Naive thymus-derived CD4-positive, alpha-beta T cell (primary cell): ENCODE data around the gene CDKAL1. TPM values are rescaled to one million over a fixed set of nuclear protein-coding genes. Genes with fewer than 3 reads are reported as not detected.

ENCODE experiments used
- ATAC-seq: fragments of 150-1000 bp; cut with Tn5 transposase; 2 replicates; pipeline ENCODE4 v1.10.0; 2021; ENCODE audit warnings: mild to moderate bottlenecking, moderate library complexity
- CTCF ChIA-PET: fragments of 350-600 bp; sonication (Branson Sonifier 250); formaldehyde crosslinking; loops from one replicate; lab custom pipeline; 2021; ENCODE audit warnings: antibody characterized with exemption; lab: Charles Lee
- POLR2A ChIA-PET: fragments of 350-600 bp; sonication (Branson Sonifier 250); formaldehyde crosslinking; loops from one replicate; lab custom pipeline; 2021; ENCODE audit warnings: antibody characterized with exemption, inconsistent platforms; lab: Charles Lee
- DNase-seq, 9 donors: peaks; one replicate each; pipeline versions ENCODE4 v3.0.0 to v3.0.0-alpha.2; 2020 to 2022; ENCODE audit warnings: mixed read lengths in 1 of 9
- H3K27ac ChIP-seq: one replicate; pipeline ENCODE4 v1.7.0; 2013; ENCODE audit warnings: mild to moderate bottlenecking, low read depth, low read length, moderate library complexity
- H3K27me3 ChIP-seq, 2 donors: one replicate each; pipeline ENCODE4 v1.7.0; 2013; ENCODE audit warnings: low read length in 2 of 2, mild to moderate bottlenecking in 2 of 2, moderate library complexity in 2 of 2; ENCODE audit not compliant: control insufficient read depth in 2 of 2, insufficient read depth in 2 of 2
- H3K36me3 ChIP-seq, 3 experiments: 1 replicate in 2 of 3; 2 replicates in 1 of 3; pipeline ENCODE4 v1.7.0; 2013; ENCODE audit warnings: low read length in 3 of 3, mild to moderate bottlenecking in 3 of 3, moderate library complexity in 1 of 3; ENCODE audit not compliant: insufficient read depth in 3 of 3, control insufficient read depth in 2 of 3
- H3K4me1 ChIP-seq, 2 donors: one replicate each; pipeline ENCODE4 v1.7.0; 2013; ENCODE audit warnings: low read length in 2 of 2, mild to moderate bottlenecking in 2 of 2, moderate library complexity in 1 of 2; ENCODE audit not compliant: control insufficient read depth in 2 of 2, insufficient read depth in 2 of 2
- H3K4me3 ChIP-seq: 2 replicates; pipeline ENCODE4 v1.7.0; 2013; ENCODE audit warnings: mild to moderate bottlenecking, low read length
- H3K9me3 ChIP-seq, 3 experiments: 1 replicate in 2 of 3; 2 replicates in 1 of 3; pipeline ENCODE4 v1.7.0; 2013; ENCODE audit warnings: low read length in 3 of 3; ENCODE audit not compliant: control insufficient read depth in 2 of 3
- H3K27ac Mint-ChIP-seq, 9 donors: one replicate each; pipeline ENCODE4 v1.8.0; 2020 to 2022; ENCODE audit warnings: mixed read lengths in 9 of 9, mild to moderate bottlenecking in 8 of 9, moderate library complexity in 5 of 9, inconsistent platforms in 2 of 9
- H3K27me3 Mint-ChIP-seq, 5 donors: one replicate each; pipeline ENCODE4 v1.8.0; 2021 to 2022; ENCODE audit warnings: mixed read lengths in 5 of 5, mild to moderate bottlenecking in 1 of 5
- H3K36me3 Mint-ChIP-seq, 5 donors: one replicate each; pipeline ENCODE4 v1.8.0; 2020 to 2022; ENCODE audit warnings: mixed read lengths in 5 of 5, mild to moderate bottlenecking in 3 of 5, inconsistent platforms in 1 of 5
- H3K4me1 Mint-ChIP-seq, 7 donors: one replicate each; pipeline ENCODE4 v1.8.0; 2020 to 2022; ENCODE audit warnings: mixed read lengths in 7 of 7, mild to moderate bottlenecking in 3 of 7, inconsistent platforms in 1 of 7
- H3K4me3 Mint-ChIP-seq, 10 donors: one replicate each; pipeline ENCODE4 v1.8.0; 2020 to 2022; ENCODE audit warnings: mild to moderate bottlenecking in 10 of 10, mixed read lengths in 10 of 10, moderate library complexity in 6 of 10, inconsistent platforms in 2 of 10
- H3K9me3 Mint-ChIP-seq, 11 donors: one replicate each; pipeline ENCODE4 v1.8.0; 2020 to 2022; ENCODE audit warnings: mixed read lengths in 11 of 11, mild to moderate bottlenecking in 4 of 11, inconsistent platforms in 1 of 11, moderate library complexity in 1 of 11
- intact Hi-C, 2 donors: fragments of 100-400 bp; cut with micrococcal nuclease; formaldehyde crosslinking; loops; one replicate each; pipeline ENCODE4 v1.15.1; 2023
- polyA plus RNA-seq, 2 donors: library from polyadenylated mRNA; unstranded; fragments of 300-500 nt; fragmentation: Illumina TruSeq; gene quantifications; one replicate each; pipeline ENCODE4 v1.2.3, GENCODE V29; 2021
- total RNA-seq, 6 experiments: library from RNA in 5 of 6; stranded (reverse) in 5 of 6; gene quantifications; 1 replicate in 5 of 6; 2 replicates in 1 of 6; pipeline ENCODE4 v1.2.3 and lab custom pipeline; 2021 to 2026

Gene CDKAL1
- total and polyA plus RNA-seq, 7 experiments from 2014 or later, result 23.6 to 35.8 (median 29.8) TPM

DNA sequence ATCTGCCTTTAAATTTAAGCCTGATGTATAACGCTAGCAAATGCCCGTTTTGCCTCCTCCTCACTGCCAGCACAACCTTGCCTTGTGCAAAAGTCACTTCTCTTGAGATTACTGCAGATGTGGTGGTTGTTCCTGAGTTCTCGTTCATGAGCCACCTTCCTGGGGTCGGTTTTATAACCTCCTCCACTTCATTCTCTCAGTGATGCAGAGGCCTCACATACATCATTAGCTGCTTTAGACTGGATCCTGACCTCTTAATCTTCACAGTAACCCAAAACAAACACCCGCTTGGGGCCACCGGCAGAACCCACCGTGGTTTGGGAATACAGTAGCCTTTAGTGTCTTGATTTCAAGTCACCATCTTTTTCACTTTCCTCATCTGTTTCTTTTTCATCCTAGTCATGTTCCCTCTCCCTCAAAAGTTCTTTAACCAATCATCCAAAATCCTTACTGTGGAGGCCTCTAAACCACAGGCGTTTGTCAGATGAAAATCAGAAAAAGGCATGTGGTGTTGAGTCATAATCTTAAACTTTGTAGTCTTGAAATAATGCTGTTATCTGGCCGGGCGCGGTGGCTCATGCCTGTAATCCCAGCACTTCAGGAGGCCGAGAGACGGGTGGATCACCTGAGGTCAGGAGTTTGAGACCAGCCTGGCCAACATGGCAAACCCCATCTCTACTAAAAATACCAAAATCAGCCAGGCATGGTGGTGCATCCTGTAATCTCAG, 629.0 kb downstream of the CDKAL1 start:
- ChIA-PET CTCF (no interaction called here), POLR2A (no interaction called here)
- Histone ChIP-seq H3K27ac (no peak overlapping the region), H3K9me3 (no peaks in the 10 kb centered on the region), H3K27me3 (no peaks in the 10 kb centered on the region), H3K4me3 (no peak overlapping the region), H3K4me1 (no peaks in the 10 kb centered on the region), H3K36me3 (no peaks in the 10 kb centered on the region)
- no peaks in the 10 kb centered on the region for H3K27me3 Mint-ChIP-seq
- H3K4me3 Mint-ChIP-seq, result no peak overlapping the region
- peaks cover 0 to 4% (median 0%) of the 10 kb centered on the region in 11 donors for H3K9me3 Mint-ChIP-seq
- peak overlapping the region in 1 of 9 donors; percentile 58 for H3K27ac Mint-ChIP-seq
- H3K36me3 Mint-ChIP-seq, result peaks cover 4 to 57% (median 14%) of the 10 kb centered on the region in 5 donors
- peaks cover 12 to 37% (median 16%) of the 10 kb centered on the region in 7 donors for H3K4me1 Mint-ChIP-seq
- intact Hi-C loops, result loop anchor here in 1 of 2 donors (10.0 kb wide), 1 partner anchor 598 kb away; no protein-coding TSS in a partner anchor
- DNase-seq, result no peak
- no peak for ATAC-seq

DNA sequence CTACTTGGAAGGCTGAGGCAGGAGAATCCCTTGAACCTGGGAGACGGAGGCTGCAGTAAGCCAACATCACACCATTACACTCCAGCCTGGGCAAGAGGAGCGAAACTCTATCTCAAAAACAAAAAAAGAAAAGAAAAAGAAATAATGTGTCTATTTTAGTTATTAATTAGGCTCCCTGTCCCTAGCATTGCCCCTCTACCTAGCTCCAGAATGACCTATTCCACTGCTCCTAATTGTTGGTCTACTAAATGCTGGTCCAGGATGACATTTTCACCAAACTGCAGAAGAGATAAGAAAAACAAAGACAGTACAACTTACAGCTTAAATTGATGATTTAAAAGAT, 629.6 kb downstream of the CDKAL1 start:
- Histone ChIP-seq H3K36me3 (no peaks in the 10 kb centered on the region), H3K27me3 (no peaks in the 10 kb centered on the region), H3K9me3 (no peaks in the 10 kb centered on the region), H3K4me1 (no peaks in the 10 kb centered on the region), H3K4me3 (no peak overlapping the region), H3K27ac (no peak overlapping the region)
- ChIA-PET CTCF (no interaction called here), POLR2A (no interaction called here)
- Mint-ChIP-seq H3K27ac (peak overlapping the region in 1 of 9 donors; percentile 53), H3K4me3 (no peak overlapping the region), H3K27me3 (no peaks in the 10 kb centered on the region), H3K4me1 (peaks cover 12 to 37% (median 16%) of the 10 kb centered on the region in 7 donors), H3K36me3 (peaks cover 4 to 61% (median 19%) of the 10 kb centered on the region in 5 donors), H3K9me3 (peaks cover 0 to 4% (median 0%) of the 10 kb centered on the region in 11 donors)
- ATAC-seq (no peak), DNase-seq (no peak)
- intact Hi-C loops, result loop anchor here in 1 of 2 donors (10.0 kb wide), 1 partner anchor 599 kb away; no protein-coding TSS in a partner anchor

DNA sequence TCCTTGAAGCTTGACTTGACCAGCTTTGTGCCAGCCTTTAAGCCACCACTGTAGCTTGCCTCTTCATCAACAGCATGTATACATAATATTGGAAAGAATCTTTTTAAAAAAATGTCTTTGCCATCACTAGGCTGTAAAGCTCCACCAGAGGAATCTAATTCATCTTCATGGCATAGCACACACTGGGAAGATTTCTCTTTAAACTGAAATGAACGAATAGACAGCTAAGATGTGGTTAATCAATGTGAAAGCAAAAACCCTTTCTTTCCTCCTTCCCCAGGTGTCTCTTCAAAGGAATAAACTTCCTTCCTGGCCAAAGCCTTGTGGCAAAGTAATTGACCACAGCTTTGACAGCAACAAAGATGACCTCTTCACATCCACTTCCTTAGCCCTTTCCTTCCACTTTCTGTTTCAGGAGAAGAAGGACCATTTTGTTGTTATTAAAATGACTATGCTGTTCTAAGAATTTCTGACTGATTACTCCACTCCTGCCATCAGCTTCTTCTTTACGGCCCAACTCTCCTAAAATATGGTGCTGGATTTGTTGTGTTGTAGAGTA, 630.6 kb downstream of the CDKAL1 start:
- no peaks in the 10 kb centered on the region for H3K27me3 Mint-ChIP-seq
- ChIA-PET CTCF (no interaction called here), POLR2A (no interaction called here)
- peaks cover 0 to 4% (median 0%) of the 10 kb centered on the region in 11 donors for H3K9me3 Mint-ChIP-seq
- Histone ChIP-seq H3K27me3 (no peaks in the 10 kb centered on the region), H3K36me3 (no peaks in the 10 kb centered on the region), H3K9me3 (no peaks in the 10 kb centered on the region), H3K4me3 (no peak overlapping the region), H3K4me1 (no peaks in the 10 kb centered on the region), H3K27ac (no peak overlapping the region)
- H3K4me1 Mint-ChIP-seq, result peaks cover 12 to 37% (median 16%) of the 10 kb centered on the region in 7 donors
- peak overlapping the region in 3 of 9 donors; percentile 4 to 58 (median 20) for H3K27ac Mint-ChIP-seq
- DNase-seq (no peak), ATAC-seq (no peak)
- H3K36me3 Mint-ChIP-seq, result peaks cover 4 to 63% (median 26%) of the 10 kb centered on the region in 5 donors
- H3K4me3 Mint-ChIP-seq, result peak overlapping the region in 1 of 10 donors; percentile 39
- intact Hi-C loops, result loop anchor here in 1 of 2 donors (10.0 kb wide), 1 partner anchor 600 kb away; no protein-coding TSS in a partner anchor

DNA sequence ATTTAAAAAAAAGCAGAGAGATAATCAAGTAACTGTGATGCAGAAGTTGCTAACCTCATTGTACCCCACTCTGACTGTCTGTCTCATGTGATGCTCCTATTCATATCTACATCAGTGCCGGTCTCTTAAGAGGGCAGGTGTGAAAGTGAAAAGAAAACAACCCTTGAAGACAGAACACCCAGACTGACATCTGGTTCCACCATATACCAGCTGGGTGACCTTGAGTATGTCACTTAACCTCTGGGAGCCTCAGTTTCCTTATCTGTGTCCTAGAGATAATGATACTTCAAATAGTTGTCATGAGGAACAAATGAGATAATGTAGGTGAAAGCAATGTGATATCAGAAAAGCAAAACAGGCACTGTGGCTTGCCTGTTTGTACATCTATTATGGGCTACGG, 632.5 kb downstream of the CDKAL1 start:
- Mint-ChIP-seq H3K27me3 (no peaks in the 10 kb centered on the region), H3K4me3 (no peak overlapping the region), H3K9me3 (peaks cover 0 to 4% (median 0%) of the 10 kb centered on the region in 11 donors), H3K27ac (no peak overlapping the region), H3K4me1 (peaks cover 12 to 37% (median 17%) of the 10 kb centered on the region in 7 donors), H3K36me3 (peaks cover 4 to 66% (median 29%) of the 10 kb centered on the region in 5 donors)
- ChIA-PET POLR2A (no interaction called here), CTCF (no interaction called here)
- Histone ChIP-seq H3K27ac (no peak overlapping the region), H3K36me3 (no peaks in the 10 kb centered on the region), H3K4me3 (no peak overlapping the region), H3K4me1 (no peaks in the 10 kb centered on the region), H3K27me3 (no peaks in the 10 kb centered on the region), H3K9me3 (no peaks in the 10 kb centered on the region)
- intact Hi-C loops, result loop anchor here in 1 of 2 donors (10.0 kb wide), 1 partner anchor 602 kb away; no protein-coding TSS in a partner anchor
- DNase-seq (no peak), ATAC-seq (no peak)

GRCh38 chr6:21167790-21168189, 633.5 kb downstream of the CDKAL1 start:
- POLR2A ChIA-PET, result no interaction called here
- H3K36me3 Mint-ChIP-seq, result peaks cover 4 to 68% (median 34%) of the 10 kb centered on the region in 5 donors
- no peak overlapping the region for H3K4me3 ChIP-seq
- peaks cover 9 to 26% (median 16%) of the 10 kb centered on the region in 7 donors for H3K4me1 Mint-ChIP-seq
- H3K27me3 Mint-ChIP-seq, result no peaks in the 10 kb centered on the region
- H3K27me3 ChIP-seq, result no peaks in the 10 kb centered on the region
- DNase-seq (no peak), ATAC-seq (no peak)
- no peaks in the 10 kb centered on the region for H3K36me3 ChIP-seq
- CTCF ChIA-PET, result no interaction called here
- H3K4me3 Mint-ChIP-seq, result no peak overlapping the region
- H3K4me1 ChIP-seq, result no peaks in the 10 kb centered on the region
- peaks cover 0 to 4% (median 0%) of the 10 kb centered on the region in 11 donors for H3K9me3 Mint-ChIP-seq
- no peak overlapping the region for H3K27ac Mint-ChIP-seq
- intact Hi-C loops, result loop anchor here in 1 of 2 donors (10.0 kb wide), 1 partner anchor 603 kb away; no protein-coding TSS in a partner anchor
- H3K9me3 ChIP-seq, result no peaks in the 10 kb centered on the region
- H3K27ac ChIP-seq, result no peak overlapping the region

DNA sequence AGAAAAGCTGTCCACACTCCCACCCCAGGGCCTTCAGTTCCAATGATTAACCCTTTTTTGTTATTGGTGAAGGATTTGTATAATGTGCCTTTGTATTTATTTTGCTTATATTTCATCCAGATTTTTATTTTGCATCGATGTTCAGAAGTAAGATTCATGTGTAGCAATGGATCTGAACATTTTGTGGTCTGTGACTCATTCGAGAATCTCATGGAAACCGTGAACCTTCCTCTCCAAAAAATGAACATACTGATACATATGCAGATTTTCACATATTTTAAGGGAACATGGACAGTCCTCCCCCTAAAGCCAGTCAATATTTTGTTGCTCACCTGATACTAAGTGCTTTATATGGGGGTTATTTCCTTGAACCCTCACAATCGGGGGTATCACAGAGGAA, 637.5 kb downstream of the CDKAL1 start:
- Mint-ChIP-seq H3K4me3 (no peak overlapping the region), H3K36me3 (peaks cover 0 to 44% (median 33%) of the 10 kb centered on the region in 5 donors), H3K9me3 (peaks cover 0 to 2% (median 0%) of the 10 kb centered on the region in 11 donors), H3K27me3 (no peaks in the 10 kb centered on the region), H3K4me1 (peaks cover 0 to 5% (median 0%) of the 10 kb centered on the region in 7 donors), H3K27ac (no peak overlapping the region)
- intact Hi-C loops, result no loop called here
- Histone ChIP-seq H3K4me3 (no peak overlapping the region), H3K9me3 (no peaks in the 10 kb centered on the region), H3K36me3 (no peaks in the 10 kb centered on the region), H3K27ac (no peak overlapping the region), H3K27me3 (no peaks in the 10 kb centered on the region), H3K4me1 (no peaks in the 10 kb centered on the region)
- DNase-seq, result no peak
- ChIA-PET POLR2A (no interaction called here), CTCF (no interaction called here)
- ATAC-seq, result no peak
